GM18909 (cell line): ENCODE data around the gene QSOX1.
A peak's percentile ranks its signal among the peaks of the same experiment; 100 is the strongest.
"Not testable (repeated sequence)": the region's sequence is repeated elsewhere in the genome, so short reads cannot be mapped to it uniquely, and the experiment has no call there.

Experiments used
- ATAC-seq: cut with Tn5 transposase; IDR thresholded peaks from one replicate; pipeline ENCODE4 v1.9.1; 2021; ENCODE audit warnings: mild to moderate bottlenecking; ENCODE audit not compliant: unreplicated experiment, poor library complexity

The QSOX1 gene, protein sequence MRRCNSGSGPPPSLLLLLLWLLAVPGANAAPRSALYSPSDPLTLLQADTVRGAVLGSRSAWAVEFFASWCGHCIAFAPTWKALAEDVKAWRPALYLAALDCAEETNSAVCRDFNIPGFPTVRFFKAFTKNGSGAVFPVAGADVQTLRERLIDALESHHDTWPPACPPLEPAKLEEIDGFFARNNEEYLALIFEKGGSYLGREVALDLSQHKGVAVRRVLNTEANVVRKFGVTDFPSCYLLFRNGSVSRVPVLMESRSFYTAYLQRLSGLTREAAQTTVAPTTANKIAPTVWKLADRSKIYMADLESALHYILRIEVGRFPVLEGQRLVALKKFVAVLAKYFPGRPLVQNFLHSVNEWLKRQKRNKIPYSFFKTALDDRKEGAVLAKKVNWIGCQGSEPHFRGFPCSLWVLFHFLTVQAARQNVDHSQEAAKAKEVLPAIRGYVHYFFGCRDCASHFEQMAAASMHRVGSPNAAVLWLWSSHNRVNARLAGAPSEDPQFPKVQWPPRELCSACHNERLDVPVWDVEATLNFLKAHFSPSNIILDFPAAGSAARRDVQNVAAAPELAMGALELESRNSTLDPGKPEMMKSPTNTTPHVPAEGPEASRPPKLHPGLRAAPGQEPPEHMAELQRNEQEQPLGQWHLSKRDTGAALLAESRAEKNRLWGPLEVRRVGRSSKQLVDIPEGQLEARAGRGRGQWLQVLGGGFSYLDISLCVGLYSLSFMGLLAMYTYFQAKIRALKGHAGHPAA

DNA sequence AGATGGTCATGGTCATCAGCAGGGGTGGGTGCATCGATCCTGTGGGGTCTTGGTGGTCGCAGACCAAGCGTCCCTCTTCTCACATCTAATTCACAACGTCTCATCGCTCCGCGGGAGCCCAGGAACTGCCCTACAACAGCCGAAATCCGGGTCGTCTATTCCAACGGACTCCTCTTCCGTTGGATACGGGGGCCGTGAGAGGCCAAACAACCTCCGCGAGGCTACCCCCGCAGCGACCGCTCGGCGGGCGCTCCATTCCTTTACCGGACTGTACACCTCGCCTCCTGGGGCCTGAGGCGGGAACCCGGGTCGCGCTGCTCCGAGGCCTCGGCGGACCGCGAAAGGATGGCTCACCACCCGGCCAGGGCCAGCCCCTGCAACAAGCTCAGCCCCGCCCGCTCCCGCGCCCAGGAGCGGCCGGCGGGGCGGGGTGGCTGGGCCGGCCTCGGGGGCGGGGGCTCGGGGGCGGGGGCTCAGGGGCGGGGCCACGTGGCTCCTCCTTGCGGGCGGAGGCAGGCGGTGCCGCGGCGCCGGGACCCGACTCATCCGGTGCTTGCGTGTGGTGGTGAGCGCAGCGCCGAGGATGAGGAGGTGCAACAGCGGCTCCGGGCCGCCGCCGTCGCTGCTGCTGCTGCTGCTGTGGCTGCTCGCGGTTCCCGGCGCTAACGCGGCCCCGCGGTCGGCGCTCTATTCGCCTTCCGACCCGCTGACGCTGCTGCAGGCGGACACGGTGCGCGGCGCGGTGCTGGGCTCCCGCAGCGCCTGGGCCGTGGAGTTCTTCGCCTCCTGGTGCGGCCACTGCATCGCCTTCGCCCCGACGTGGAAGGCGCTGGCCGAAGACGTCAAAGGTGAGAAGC, at the start of gene QSOX1:
Gene QSOX1 (plus strand): TSS at position 545 of the 857 bp plus-strand sequence. CDS start 39 bp downstream, at position 584.
- peak; percentile 94 for ATAC-seq

DNA sequence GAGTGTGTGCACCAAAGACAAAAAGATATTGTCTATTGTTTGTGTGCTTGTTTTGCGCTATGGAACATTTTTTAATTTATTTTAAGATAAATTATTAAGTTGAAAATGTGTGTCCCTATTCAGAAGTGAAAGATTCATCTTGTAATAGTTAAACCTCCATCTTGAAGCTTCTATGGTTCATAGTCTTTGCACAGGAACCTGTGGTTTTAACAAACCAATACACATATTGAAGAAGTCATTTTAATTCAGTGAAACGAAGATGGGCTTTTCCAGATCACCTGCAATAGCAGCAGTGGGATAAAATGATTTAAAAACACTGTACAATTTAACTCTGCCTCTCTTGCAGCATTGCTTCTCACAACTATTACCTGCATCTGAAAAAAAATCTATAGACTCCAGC, 42.6 kb upstream of the QSOX1 start:
- no peak for ATAC-seq

DNA sequence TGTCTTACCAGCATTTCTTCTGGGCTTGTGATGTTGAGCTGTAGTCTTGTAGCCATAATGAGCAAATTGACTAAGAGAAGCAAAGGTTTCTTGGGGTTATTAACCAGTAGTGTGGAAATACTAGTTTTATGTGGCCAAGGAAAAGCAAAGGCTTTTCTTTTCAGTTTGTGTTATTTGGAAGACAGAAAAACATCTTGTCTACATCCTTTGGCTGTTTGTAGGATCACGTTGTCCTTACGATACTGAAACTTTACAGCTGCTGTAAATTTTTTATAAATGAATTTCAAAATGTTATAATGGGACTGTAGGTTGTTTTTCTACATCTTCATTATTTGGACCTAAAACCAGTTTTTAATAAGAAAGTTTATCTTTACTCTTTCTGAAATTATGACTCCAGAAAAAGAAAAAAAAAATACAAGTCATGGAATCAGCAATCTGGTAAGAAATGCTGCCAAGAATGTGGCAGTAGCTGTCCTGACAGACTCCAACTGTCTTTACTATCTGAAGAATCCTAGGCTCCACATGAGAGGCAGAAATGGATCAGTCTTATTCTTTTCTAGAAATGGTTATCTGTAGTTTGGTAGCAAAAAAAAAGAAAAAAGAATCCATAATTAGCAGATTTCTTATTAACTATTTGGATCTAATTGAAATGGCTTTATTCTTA, 41.6 kb upstream of the QSOX1 start:
- no peak for ATAC-seq

DNA sequence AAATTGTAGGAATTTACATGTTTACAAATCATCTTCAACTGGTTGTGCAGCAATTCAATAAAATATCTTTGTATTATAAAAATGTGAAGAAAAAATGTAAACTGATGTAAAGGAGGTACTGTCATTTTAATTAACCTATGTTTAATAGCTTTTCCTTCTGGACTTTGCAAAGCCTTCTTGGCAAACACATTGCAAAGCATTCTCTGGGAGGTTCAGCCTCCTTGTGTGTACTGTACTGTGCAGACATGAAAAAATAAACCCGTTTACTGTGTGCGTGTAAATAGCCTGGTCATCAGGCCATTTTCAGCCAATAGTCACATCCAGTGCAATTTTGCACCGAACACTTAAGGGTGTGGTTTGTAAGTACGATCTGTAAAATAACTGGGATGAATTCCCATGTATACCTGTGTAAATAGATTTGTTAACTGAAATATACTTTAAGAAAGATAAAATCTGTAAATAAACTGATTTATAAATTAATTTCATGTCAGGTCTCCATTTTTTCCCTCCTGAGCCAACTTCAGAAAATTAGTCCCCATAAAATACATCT, 40.2 kb upstream of the QSOX1 start:
- ATAC-seq: no peak

DNA sequence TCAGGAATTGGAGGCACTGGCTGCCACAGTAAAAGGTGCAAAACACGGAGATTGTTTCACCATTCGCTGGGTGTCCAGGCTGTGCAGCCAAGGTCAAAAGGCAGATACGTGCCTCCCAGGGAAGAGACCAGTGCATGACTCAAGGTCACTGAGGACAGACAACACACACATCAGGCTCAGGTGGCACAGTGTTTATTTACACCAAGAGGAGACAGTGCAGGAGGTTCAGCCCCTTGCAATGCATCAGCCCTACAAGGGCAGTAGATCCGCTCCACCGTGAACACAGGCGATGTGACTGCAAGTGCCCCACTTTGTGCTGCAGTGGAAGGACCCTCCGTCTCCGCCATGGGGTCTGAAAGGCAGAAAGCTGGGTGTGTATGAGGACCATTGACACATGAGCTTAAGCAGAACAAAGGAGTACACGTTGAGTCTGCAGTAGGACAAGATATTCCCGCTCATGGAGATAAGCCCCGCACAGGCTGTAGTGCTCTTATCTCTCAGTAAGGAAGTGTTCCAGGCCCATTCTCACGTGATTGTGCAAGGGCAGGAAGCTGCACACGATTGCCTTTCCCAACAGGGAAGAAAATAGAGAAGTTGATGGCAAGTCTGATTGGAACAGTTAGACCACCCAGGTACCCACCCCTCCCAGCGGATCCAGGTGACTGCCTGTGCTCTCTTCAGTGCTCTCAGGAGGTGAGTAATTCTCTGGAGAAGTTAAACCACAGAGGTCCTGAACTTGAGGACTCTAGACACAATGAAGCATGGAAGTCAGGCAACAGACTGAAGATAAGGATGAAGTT, 37.5 kb upstream of the QSOX1 start:
- no peak for ATAC-seq

DNA sequence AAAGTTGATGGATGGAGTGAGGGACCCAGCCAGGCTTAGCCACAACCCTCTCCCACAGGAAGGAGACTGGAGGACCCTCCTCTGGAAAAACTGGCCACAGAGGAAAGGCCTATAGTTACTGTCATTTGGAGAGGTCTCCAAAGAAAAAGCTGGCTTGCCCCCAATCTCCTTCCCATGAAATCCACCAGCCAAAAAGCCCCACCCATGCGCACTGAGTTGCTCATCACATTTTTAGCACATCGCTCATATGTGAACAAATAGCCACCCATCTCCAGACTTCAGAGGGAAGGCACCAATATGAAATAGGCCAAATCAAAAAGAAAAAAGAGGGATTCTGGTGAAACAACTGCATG, 36.9 kb upstream of the QSOX1 start:
- ATAC-seq: no peak

DNA sequence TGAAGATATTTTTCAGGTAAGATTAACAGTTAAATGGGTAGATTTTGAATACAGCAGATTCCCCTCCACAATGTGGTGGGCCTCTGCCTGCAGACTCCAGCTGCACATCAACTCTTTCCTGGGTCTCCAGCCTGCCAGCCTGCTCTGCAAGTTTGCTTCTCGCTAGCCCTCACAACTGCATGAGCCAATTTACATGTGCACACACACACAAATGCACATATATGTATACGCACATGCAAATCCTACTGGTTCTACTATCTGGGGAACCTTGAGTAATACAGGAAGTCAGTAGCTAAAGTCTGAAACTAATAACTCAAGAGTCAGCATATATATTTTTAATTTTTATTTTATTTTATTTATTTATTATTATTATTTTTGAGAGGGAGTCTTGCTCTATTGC, 34.8 kb upstream of the QSOX1 start:
- ATAC-seq: no peak

DNA sequence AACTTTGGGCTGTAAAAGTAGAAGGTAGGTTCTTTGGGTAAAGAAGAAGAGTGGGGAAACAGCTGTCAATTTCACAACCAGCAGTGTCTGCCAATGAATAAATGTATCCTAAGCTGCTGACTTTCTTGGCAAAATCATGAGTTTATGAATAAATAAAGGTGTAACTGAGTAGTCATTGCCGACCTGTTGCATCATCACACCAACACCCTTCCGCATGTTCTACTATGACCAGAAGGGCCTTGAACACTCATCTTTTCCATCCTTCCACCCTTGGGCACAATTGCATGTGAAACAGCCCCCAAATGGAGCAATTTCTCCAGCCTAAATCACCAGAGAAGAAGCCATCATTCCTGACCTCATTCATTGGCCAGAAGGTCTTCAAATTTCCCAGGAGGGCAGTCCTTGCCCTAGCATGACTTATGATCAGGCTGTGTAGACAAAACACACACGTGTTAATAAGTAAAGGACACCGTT, 31.2 kb upstream of the QSOX1 start:
- ATAC-seq: no peak

DNA sequence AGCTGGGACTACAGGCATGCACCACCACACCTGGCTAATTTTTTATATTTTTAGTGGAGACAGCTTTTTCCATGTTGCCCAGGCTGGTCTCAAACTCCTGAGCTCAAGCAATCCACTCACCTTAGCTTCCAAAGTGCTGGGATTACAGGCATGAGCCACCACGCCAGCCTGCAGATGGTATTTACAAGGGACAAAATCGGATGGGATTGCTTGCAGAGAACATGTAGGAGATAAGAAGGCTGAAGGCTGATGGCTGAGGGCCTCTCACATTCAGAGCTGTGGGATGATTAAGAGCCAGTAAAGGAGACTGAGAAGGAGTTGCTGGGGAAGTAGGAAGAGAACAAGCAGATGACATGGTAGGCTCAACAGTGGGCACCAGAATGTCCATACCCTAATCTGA, 24.0 kb upstream of the QSOX1 start:
- ATAC-seq: no peak

DNA sequence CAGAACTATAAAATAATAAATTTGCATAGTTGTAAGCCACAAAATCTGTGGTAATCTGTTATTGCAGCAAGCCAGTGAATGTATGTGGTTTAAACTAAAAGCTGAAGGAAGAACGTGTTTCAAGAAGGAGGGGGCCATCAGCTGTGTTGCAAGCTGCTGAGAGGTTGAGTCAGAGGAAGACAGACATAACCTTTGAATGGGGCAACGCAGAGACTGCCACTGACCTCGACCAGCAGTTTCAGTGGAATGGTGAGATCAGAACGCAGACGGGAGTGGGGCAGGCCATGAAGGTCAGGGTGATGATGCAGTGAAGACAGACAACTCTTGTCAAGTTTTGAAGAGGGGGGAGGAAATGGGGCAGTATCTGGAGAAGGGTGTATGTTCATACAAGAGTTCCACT, 23.2 kb upstream of the QSOX1 start:
- no peak for ATAC-seq

DNA sequence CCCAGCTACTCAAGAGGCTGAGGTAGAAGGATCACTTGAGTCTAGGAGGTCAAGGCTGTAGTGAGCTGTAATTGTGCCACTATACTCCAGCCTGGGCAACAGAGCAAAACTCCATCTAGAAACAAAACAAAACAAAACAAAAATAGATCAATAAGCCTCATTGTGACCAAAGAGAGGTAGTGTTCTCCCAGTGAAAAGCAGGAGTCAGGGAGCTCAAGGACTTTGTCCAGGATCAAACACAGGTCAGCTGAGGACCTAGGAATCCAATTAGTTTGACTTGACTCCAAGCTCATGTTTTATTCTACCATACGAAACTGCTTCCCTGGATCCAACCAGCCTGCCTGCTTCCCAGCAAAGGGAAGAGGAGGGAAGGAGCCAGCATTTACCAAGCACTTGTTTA, 21.5 kb upstream of the QSOX1 start:
- no peak for ATAC-seq

DNA sequence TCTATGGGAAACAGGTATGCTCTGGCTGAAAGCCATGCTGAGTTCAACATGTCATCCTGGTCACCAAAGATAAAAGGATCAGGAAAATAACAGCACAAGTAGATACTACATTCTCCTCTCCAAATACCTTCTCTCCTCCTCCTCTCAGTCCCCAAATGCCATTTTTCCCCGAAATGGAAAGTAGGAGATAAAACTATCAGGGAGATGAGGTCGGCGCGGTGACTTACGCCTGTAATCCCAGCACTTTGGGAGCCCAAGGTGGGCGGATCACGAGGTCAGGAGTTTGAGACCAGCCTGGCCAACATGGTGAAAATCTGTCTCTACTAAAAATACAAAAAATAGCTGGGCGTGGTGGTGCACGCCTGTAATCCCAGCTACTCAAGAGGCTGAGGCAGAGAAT, 21.0 kb upstream of the QSOX1 start:
- not testable (repeated sequence) for ATAC-seq

DNA sequence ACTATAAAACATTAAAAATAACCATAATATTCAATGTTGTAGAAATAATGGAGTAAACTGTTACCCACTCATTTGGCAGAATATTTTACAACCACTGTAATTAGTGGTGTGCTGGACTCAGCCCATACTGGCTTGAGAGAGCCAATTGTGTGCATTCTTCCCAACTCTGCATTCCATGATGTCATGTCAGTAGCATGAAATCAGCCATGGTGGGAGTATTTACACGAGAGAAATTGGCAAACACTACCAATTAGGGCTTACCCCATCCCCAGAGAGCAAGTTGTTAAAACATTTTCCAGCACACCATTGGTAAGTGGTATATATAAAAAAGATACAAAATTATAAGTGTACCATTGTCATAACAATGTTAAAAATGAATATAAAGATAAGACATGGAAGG, 19.1 kb upstream of the QSOX1 start:
- no peak for ATAC-seq

DNA sequence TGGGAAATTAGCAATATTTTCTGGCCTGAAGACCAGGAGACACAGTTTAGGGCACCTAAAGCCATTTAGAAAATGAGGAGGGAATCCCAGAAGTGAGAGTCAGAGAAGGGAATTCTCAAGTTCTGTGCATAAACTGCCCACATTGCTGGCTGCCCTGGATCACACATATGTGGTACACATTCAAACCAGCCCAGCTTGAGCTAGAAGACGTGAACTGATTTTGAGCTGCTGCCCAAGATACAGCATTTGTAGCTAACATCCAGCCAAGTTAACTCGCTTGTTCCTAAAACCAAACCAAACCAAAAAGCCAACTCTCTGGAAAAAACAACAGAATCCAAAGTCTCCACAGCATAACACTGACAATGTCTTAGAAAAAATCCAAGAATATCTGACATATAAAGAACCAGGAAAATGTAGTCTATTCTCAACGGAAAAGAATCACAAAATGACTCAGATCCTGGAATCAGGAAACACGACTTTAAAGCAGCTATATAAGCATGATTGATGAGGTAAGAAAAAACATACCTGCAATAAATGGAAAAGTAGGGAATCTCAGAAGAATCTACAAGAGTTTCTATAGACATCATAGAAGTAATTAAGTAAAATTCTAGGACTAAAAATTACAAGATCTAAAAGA, 18.2 kb upstream of the QSOX1 start:
- ATAC-seq: no peak

DNA sequence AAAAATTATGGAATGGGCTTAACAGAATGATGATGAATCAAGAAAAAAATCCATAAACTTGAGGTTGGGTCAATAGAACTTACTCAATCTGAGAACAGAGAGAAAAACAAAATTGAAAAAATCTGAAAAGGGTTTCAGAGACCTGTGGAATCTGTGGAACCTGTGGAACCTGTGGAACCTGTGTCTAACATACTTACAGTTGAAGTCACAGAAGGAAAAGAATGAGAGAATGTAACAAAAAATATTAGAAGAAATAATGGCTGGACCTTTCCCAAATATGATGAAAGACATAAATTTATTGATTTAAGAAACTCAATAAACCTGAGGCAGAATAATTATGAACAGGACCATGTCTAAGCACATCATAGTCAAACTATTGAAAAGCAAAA, 17.7 kb upstream of the QSOX1 start:
- no peak for ATAC-seq

DNA sequence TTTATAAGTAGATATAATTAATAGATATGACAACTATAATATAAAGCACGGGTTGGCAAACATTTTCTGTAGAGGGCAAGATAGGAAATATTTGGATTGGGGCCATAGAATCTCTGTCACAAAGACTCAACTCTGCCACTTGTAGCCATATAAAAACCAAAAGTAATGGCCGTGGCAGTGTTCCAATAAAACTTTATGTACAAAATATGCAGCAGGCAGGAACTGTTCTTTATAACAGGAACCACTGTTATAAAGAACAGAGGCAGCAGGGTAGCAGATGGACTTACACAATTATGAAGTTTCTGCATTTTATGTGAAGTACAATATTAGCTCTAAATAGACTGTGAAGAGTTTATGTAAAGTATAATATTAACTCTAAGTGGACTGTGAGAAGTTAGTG, 16.9 kb upstream of the QSOX1 start:
- no peak for ATAC-seq

DNA sequence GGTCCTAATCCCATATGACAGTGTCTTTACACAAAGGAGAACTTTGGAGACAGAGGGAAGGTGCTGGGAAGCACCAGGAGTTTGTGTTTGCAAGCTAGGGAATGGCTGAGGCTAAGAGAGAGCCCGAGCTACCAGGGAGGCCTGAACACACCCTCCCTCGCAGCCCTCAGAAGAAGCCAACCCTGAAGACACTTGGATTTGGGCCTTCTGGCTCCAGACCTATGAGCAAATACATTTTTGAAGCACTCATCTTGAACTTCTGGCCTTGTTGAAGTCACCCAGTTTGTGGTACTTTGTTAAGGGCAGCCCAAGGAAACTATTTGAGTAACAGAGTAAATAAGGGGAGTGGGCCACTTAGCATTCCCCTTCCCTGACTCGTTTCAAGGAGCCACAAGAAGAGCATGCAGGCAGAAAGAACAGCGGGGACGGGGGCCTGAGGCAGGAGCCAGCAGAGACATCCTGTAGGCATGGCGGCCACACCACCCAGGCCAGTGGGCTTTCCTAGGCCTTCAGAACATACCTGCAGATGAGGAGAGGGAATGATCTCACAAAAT, 13.2 kb upstream of the QSOX1 start:
- ATAC-seq: no peak

DNA sequence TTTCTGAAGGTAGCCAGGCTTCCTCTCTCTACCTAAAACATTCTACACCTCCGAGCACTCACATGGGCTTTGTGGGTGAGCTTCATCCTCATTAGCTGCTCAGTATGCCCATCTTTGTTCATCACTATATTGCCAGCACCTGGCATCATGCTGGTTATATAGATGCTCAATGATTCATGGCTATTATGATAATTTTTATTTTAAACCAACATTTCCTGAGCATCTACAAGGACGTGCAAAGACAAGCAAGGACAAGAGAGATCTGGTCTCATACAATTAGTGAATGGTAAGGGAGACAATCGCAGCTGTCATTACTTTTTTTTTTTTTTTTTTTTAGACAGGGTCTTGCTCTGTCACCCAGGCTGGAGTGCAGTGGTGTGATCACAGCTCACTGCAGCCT, 11.3 kb upstream of the QSOX1 start:
- ATAC-seq: no peak
